Trophoblast cell (in vitro differentiated cells and primary cell): ENCODE measurements around the gene SHFL.

Source experiments
- DNase-seq, 2 donors: peaks; one replicate each; pipeline ENCODE4 v3.0.0-alpha.2; 2016
- H2AFZ ChIP-seq: 2 replicates; pipeline ENCODE4 v1.6.1; 2013; ENCODE audit warnings: low read length, moderate library complexity, mild to moderate bottlenecking; ENCODE audit not compliant: insufficient read depth, poor library complexity
- H2AK5ac ChIP-seq: 2 replicates; pipeline ENCODE4 v1.6.1; 2013; ENCODE audit warnings: mild to moderate bottlenecking, low read length
- H2BK120ac ChIP-seq: 2 replicates; pipeline ENCODE4 v1.6.1; 2013; ENCODE audit warnings: low read length, mild to moderate bottlenecking, moderate library complexity; ENCODE audit not compliant: insufficient read depth, poor library complexity
- H2BK12ac ChIP-seq: 2 replicates; pipeline ENCODE4 v1.6.1; 2013; ENCODE audit warnings: mild to moderate bottlenecking, low read length, moderate library complexity
- H2BK5ac ChIP-seq: 2 replicates; pipeline ENCODE4 v1.6.1; 2013; ENCODE audit warnings: low read length, low read depth, moderate library complexity, mild to moderate bottlenecking; ENCODE audit not compliant: poor library complexity
- H3K14ac ChIP-seq: 2 replicates; pipeline ENCODE4 v1.6.1; 2013; ENCODE audit warnings: mild to moderate bottlenecking, low read length
- H3K18ac ChIP-seq: 2 replicates; pipeline ENCODE4 v1.6.1; 2013; ENCODE audit warnings: mild to moderate bottlenecking, low read length
- H3K23ac ChIP-seq: 2 replicates; pipeline ENCODE4 v1.6.1; 2013; ENCODE audit warnings: low read length
- H3K27ac ChIP-seq: 2 replicates; pipeline ENCODE4 v1.5.1; 2013; ENCODE audit warnings: low read depth, mild to moderate bottlenecking, inconsistent platforms, low read length, moderate library complexity
- H3K27me3 ChIP-seq: 2 replicates; pipeline ENCODE4 v1.6.1; 2013; ENCODE audit warnings: inconsistent platforms, mild to moderate bottlenecking, low read length, moderate library complexity; ENCODE audit not compliant: insufficient read depth
- H3K36me3 ChIP-seq, 2 experiments: 1 replicate in 1 of 2; 2 replicates in 1 of 2; pipeline ENCODE4 v1.6.1; 2013; ENCODE audit warnings: low read length in 2 of 2, mild to moderate bottlenecking in 2 of 2, moderate library complexity in 1 of 2; ENCODE audit not compliant: insufficient read depth in 2 of 2, control insufficient read depth in 1 of 2
- H3K4ac ChIP-seq: 2 replicates; pipeline ENCODE4 v1.6.1; 2013; ENCODE audit warnings: low read depth, mild to moderate bottlenecking, low read length, moderate library complexity
- H3K4me1 ChIP-seq, 2 experiments: 1 replicate in 1 of 2; 2 replicates in 1 of 2; pipeline ENCODE4 v1.6.1; 2013; ENCODE audit warnings: low read length in 2 of 2, mild to moderate bottlenecking in 2 of 2, moderate library complexity in 1 of 2; ENCODE audit not compliant: insufficient read depth in 2 of 2, control insufficient read depth in 1 of 2
- H3K4me2 ChIP-seq: 2 replicates; pipeline ENCODE4 v1.6.1; 2013; ENCODE audit warnings: inconsistent platforms, mild to moderate bottlenecking, low read length, moderate library complexity
- H3K4me3 ChIP-seq: 2 replicates; pipeline ENCODE4 v1.5.1; 2013; ENCODE audit warnings: mild to moderate bottlenecking, low read depth, low read length, inconsistent platforms
- H3K79me1 ChIP-seq: one replicate; pipeline ENCODE4 v1.6.1; 2013; ENCODE audit warnings: low read length
- H3K79me2 ChIP-seq: 2 replicates; pipeline ENCODE4 v1.6.1; 2013; ENCODE audit warnings: low read length, mild to moderate bottlenecking; ENCODE audit not compliant: control insufficient read depth, insufficient read depth, poor library complexity
- H3K9ac ChIP-seq: 2 replicates; pipeline ENCODE4 v1.6.1; 2013; ENCODE audit warnings: mild to moderate bottlenecking, low read length
- H3K9me3 ChIP-seq: 2 replicates; pipeline ENCODE4 v1.6.1; 2013; ENCODE audit warnings: low read depth, mild to moderate bottlenecking, control low read depth, inconsistent platforms, low read length; ENCODE audit not compliant: insufficient read depth
- H4K12ac ChIP-seq: 2 replicates; pipeline ENCODE4 v1.6.1; 2013; ENCODE audit warnings: low read depth, mild to moderate bottlenecking, low read length, moderate library complexity
- H4K8ac ChIP-seq: 2 replicates; pipeline ENCODE4 v1.6.1; 2013; ENCODE audit warnings: low read depth, mild to moderate bottlenecking, low read length, moderate library complexity
- H4K91ac ChIP-seq: one replicate; pipeline ENCODE4 v1.6.1; 2013; ENCODE audit warnings: low read depth, mild to moderate bottlenecking, low read length, moderate library complexity
- WGBS: extraction: QIAGEN DNeasy Blood & Tissue Kit; methylation state at CpG from one replicate; pipeline ENCODE4 v1.1.7; 2013; ENCODE audit warnings: missing lambda C conversion rate; ENCODE audit not compliant: insufficient read length, insufficient coverage; ENCODE audit errors: extremely low coverage; 5-methylcytosine and 5-hydroxymethylcytosine counted together

The SHFL gene

DNA sequence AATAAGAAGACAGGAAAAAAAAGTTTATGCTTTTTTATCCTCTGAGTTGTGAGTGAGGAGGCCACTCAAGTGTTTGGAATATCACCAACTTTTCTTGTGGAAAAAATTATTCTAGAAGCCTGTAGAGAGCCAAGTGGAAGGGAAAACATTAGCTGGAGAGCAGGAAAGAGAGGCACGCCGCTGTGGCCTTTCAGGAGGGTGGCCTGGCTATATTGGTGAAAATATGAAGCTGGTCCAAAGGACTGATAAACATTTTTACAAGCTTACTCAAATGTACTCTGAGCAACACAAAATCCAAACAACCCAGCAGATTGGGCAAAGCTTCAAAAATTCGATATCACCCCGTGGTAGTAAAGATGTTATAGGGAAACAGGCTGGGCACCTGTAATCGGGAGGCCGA is 35.9 kb downstream of the SHFL start:
- DNase-seq = no peak
- Histone ChIP-seq H3K4me2 (no peak overlapping the region), H3K36me3 (peaks cover 19 to 36% of the 10 kb centered on the region in 2 experiments), H2BK12ac (no peak overlapping the region), H4K8ac (no peak overlapping the region), H2AK5ac (no peak overlapping the region), H3K79me2 (peaks cover 8% of the 10 kb centered on the region), H3K27ac (no peak overlapping the region), H3K4me3 (no peak overlapping the region), H3K4ac (no peak overlapping the region), H3K14ac (no peak overlapping the region), H3K4me1 (peaks cover 5 to 6% of the 10 kb centered on the region in 2 experiments), H3K27me3 (no peaks in the 10 kb centered on the region), H2BK5ac (no peak overlapping the region), H3K79me1 (peaks cover 6% of the 10 kb centered on the region), H2BK120ac (no peak overlapping the region), H3K18ac (no peak overlapping the region), H4K12ac (no peak overlapping the region), H4K91ac (no peak overlapping the region), H3K23ac (no peak overlapping the region), H3K9ac (no peak overlapping the region), H3K9me3 (peaks cover 4% of the 10 kb centered on the region), H2AFZ (no peak overlapping the region)
- WGBS = no CpG with 5 or more reads among the region's 6 CpGs

- Histone ChIP-seq H3K36me3 (peaks cover 16 to 25% of the 10 kb centered on the region in 2 experiments), H3K14ac (no peak overlapping the region), H2BK5ac (no peak overlapping the region), H3K4me3 (no peak overlapping the region), H2BK120ac (no peak overlapping the region), H3K79me1 (peaks cover 3% of the 10 kb centered on the region), H2AK5ac (no peak overlapping the region), H3K9ac (no peak overlapping the region), H3K4ac (no peak overlapping the region), H3K9me3 (peaks cover 3% of the 10 kb centered on the region), H3K27me3 (no peaks in the 10 kb centered on the region), H3K23ac (no peak overlapping the region), H3K4me1 (no peaks in the 10 kb centered on the region), H4K8ac (no peak overlapping the region), H2BK12ac (no peak overlapping the region), H3K4me2 (no peak overlapping the region), H3K79me2 (peaks cover 2% of the 10 kb centered on the region), H4K91ac (no peak overlapping the region), H3K18ac (no peak overlapping the region), H2AFZ (no peak overlapping the region), H4K12ac (no peak overlapping the region), H3K27ac (no peak overlapping the region)
- DNase-seq = no peak
- WGBS = no CpG with 5 or more reads among the region's 7 CpGs
Measured at GRCh38 chr19:10124429-10124828, 38.3 kb downstream of the SHFL start.

DNA sequence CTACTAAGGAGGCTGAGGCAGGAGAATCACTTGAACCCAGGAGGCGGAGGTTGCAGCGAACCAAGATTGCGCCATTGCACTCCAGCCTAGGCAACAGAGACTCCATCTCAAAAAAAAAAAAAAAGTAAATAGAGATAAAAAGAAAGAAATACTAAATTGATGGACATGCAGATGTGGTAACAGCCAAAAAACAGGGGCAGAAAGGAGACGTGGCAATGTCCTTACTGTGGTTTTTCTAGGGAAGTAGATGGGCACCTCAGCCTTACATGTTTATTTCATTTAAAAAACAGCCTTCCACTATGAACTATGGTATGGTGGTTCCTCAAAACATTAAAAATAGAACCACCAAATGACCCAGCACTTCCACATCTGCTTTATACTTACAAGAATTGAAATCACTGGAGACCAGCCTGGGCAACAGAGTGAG is 40.1 kb downstream of the SHFL start:
- H4K12ac ChIP-seq = no peak overlapping the region
- H3K4me2 ChIP-seq = no peak overlapping the region
- H3K9ac ChIP-seq = no peak overlapping the region
- no peak overlapping the region for H2AFZ ChIP-seq
- no peaks in the 10 kb centered on the region for H3K4me1 ChIP-seq
- H3K27ac ChIP-seq = no peak overlapping the region
- H3K4me3 ChIP-seq = no peak overlapping the region
- no peaks in the 10 kb centered on the region for H3K27me3 ChIP-seq
- DNase-seq = no peak
- no peak overlapping the region for H2BK12ac ChIP-seq
- H2BK120ac ChIP-seq = no peak overlapping the region
- no peaks in the 10 kb centered on the region for H3K79me1 ChIP-seq
- no peak overlapping the region for H3K23ac ChIP-seq
- H3K9me3 ChIP-seq = no peaks in the 10 kb centered on the region
- no peak overlapping the region for H3K18ac ChIP-seq
- H2BK5ac ChIP-seq = no peak overlapping the region
- no peak overlapping the region for H2AK5ac ChIP-seq
- WGBS = no CpG with 5 or more reads among the region's 4 CpGs
- peaks cover 29 to 36% of the 10 kb centered on the region in 2 experiments for H3K36me3 ChIP-seq
- H3K14ac ChIP-seq = no peak overlapping the region
- no peak overlapping the region for H4K8ac ChIP-seq
- H3K4ac ChIP-seq = no peak overlapping the region
- no peaks in the 10 kb centered on the region for H3K79me2 ChIP-seq
- no peak overlapping the region for H4K91ac ChIP-seq

DNA sequence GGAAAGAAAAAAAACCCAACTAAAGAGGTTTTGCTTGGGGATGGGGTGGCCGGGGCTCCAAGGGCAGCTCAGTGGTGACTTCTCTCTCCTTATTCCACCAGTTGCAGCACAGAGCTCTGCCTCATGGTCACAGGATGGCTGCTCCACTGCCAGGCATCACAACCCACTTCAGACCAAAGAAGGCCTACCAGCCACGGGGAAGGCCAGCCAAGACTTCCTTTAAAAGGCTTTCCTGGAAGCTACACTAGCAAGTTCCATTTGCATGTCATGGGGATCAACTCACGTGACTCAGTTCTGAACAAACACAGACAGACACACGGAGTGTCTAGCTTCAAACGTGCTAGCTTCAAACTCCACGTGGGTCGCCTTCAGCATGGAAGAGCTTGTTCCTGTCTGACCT is 46.8 kb downstream of the SHFL start:
- Histone ChIP-seq H3K79me2 (no peaks in the 10 kb centered on the region), H3K4ac (no peak overlapping the region), H2AFZ (no peak overlapping the region), H3K4me2 (no peak overlapping the region), H3K9me3 (no peaks in the 10 kb centered on the region), H3K4me1 (no peaks in the 10 kb centered on the region), H4K12ac (no peak overlapping the region), H2AK5ac (no peak overlapping the region), H3K14ac (no peak overlapping the region), H3K9ac (no peak overlapping the region), H3K4me3 (no peak overlapping the region), H3K18ac (no peak overlapping the region), H4K91ac (no peak overlapping the region), H3K27me3 (no peaks in the 10 kb centered on the region), H3K23ac (no peak overlapping the region), H2BK12ac (no peak overlapping the region), H3K27ac (no peak overlapping the region), H3K36me3 (peaks cover 67 to 77% of the 10 kb centered on the region in 2 experiments), H2BK120ac (no peak overlapping the region), H3K79me1 (no peaks in the 10 kb centered on the region), H2BK5ac (no peak overlapping the region), H4K8ac (no peak overlapping the region)
- peak in 1 of 2 donors; percentile 2 for DNase-seq
- WGBS = no CpG with 5 or more reads among the region's 7 CpGs
